A673 (cell line): ENCODE data around the gene SLC12A7. TPM values are rescaled to one million over a fixed set of nuclear protein-coding genes. Genes with fewer than 3 reads are reported as not detected.
"Not testable (repeated sequence)": the region's sequence is repeated elsewhere in the genome, so short reads cannot be mapped to it uniquely, and the experiment has no call there.

Experiments
- BruUV-seq: library from RNA; stranded (reverse); fragments of 400-500 nt; replicated peaks from 2 replicates; lab custom pipeline; 2021; lab: Mats Ljungman, UMichigan
- CTCF ChIA-PET: fragments of 300-600 bp; sonication (Branson Sonifier 250); formaldehyde crosslinking; loops from one replicate; lab custom pipeline; 2022; ENCODE audit warnings: antibody characterized with exemption; lab: Charles Lee
- POLR2A ChIA-PET: fragments of 300-600 bp; sonication (Branson Sonifier 250); formaldehyde crosslinking; loops from one replicate; lab custom pipeline; 2022; ENCODE audit warnings: antibody characterized with exemption; ENCODE audit not compliant: low non-redundant PET; lab: Charles Lee
- DNase-seq: peaks from one replicate; pipeline ENCODE4 v3.0.0-alpha.2; 2015; ENCODE audit warnings: low spot score
- H3K27ac ChIP-seq: fragments of 200-600 bp; sonication (generic); 2 replicates; pipeline ENCODE4 v1.5.1; 2016; ENCODE audit warnings: mixed run types, low read depth, mild to moderate bottlenecking, mixed read lengths, antibody characterized with exemption, low read length; ENCODE audit not compliant: poor library complexity, severe bottlenecking
- H3K27me3 ChIP-seq: fragments of 200-600 bp; sonication (generic); replicated peaks from 2 replicates; pipeline ENCODE4 v1.6.1; 2017; ENCODE audit warnings: mixed run types, low read depth, mild to moderate bottlenecking, mixed read lengths, antibody characterized with exemption, low read length; ENCODE audit not compliant: insufficient read depth, poor library complexity
- H3K36me3 ChIP-seq: fragments of 200-600 bp; sonication (generic); 2 replicates; pipeline ENCODE4 v1.6.1; 2016; ENCODE audit warnings: mixed run types, mild to moderate bottlenecking, mixed read lengths, antibody characterized with exemption, low read length; ENCODE audit not compliant: insufficient read depth, poor library complexity, severe bottlenecking
- H3K4me1 ChIP-seq: fragments of 200-600 bp; sonication (generic); 2 replicates; pipeline ENCODE4 v1.6.1; 2017; ENCODE audit warnings: mixed run types, mild to moderate bottlenecking, mixed read lengths, antibody characterized with exemption, low read length; ENCODE audit not compliant: insufficient read depth, poor library complexity, severe bottlenecking
- H3K4me3 ChIP-seq: fragments of 200-600 bp; sonication (generic); 2 replicates; pipeline ENCODE4 v1.5.1; 2016; ENCODE audit warnings: low read depth, mixed run types, mild to moderate bottlenecking, mixed read lengths, low read length; ENCODE audit not compliant: poor library complexity, severe bottlenecking
- H3K9me3 ChIP-seq: fragments of 200-600 bp; sonication (generic); 2 replicates; pipeline ENCODE4 v1.6.1; 2016; ENCODE audit warnings: mixed run types, low read depth, mild to moderate bottlenecking, mixed read lengths, antibody characterized with exemption, low read length; ENCODE audit not compliant: poor library complexity, severe bottlenecking
- CTCF ChIP-seq: fragments of 300-800, 200-600 bp; sonication (generic); conservative IDR thresholded peaks from 2 replicates; pipeline ENCODE4 v1.5.1; 2017; ENCODE audit warnings: low read depth, mild to moderate bottlenecking, antibody characterized with exemption, low read length, moderate library complexity, mixed read lengths
- EZH2 ChIP-seq: fragments of 200-600 bp; sonication (generic); IDR thresholded peaks from 2 replicates; pipeline ENCODE4 v1.6.1; 2017; ENCODE audit warnings: borderline replicate concordance, low read depth, mild to moderate bottlenecking, mixed read lengths, antibody characterized with exemption, low read length; ENCODE audit not compliant: poor library complexity, severe bottlenecking
- intact Hi-C: fragments of 100-400 bp; cut with micrococcal nuclease; formaldehyde crosslinking; loops from one replicate; pipeline ENCODE4 v1.10.0; 2022; ENCODE audit not compliant: unreplicated experiment
- total RNA-seq: library from RNA; stranded (reverse); gene quantifications from 2 replicates; pipeline ENCODE4 v1.2.3, GENCODE V29; 2021

SLC12A7 gene
- total RNA-seq, 1 experiment from 2014 or later = 45.2 TPM

GRCh38 chr5:1027631-1028441, 84.0 kb downstream of the SLC12A7 start:
- POLR2A ChIA-PET = no interaction called here
- DNase-seq = no peak
- no TSS peak for BruUV-seq

GRCh38 chr5:1026700-1027621, 84.9 kb downstream of the SLC12A7 start:
- intact Hi-C loops = no loop called here
- DNase-seq = no peak
- no peaks in the 10 kb centered on the region for H3K27me3 ChIP-seq
- no peak overlapping the region for H3K4me3 ChIP-seq
- CTCF ChIA-PET = no interaction called here
- no peak for TF ChIP-seq CTCF
- no peak for TF ChIP-seq EZH2
- POLR2A ChIA-PET = no interaction called here
- H3K9me3 ChIP-seq = no peaks in the 10 kb centered on the region
- peaks cover 2% of the 10 kb centered on the region for H3K4me1 ChIP-seq
- H3K27ac ChIP-seq = no peak overlapping the region
- BruUV-seq = no TSS peak
- no peaks in the 10 kb centered on the region for H3K36me3 ChIP-seq

More at GRCh38 chr5:1027631-1028441, 84.0 kb downstream of the SLC12A7 start:
- H3K4me1 ChIP-seq = peaks cover 2% of the 10 kb centered on the region
- no peaks in the 10 kb centered on the region for H3K9me3 ChIP-seq
- CTCF ChIA-PET = no interaction called here
- H3K27me3 ChIP-seq = no peaks in the 10 kb centered on the region
- no peak for TF ChIP-seq CTCF
- H3K36me3 ChIP-seq = no peaks in the 10 kb centered on the region
- H3K27ac ChIP-seq = no peak overlapping the region
- intact Hi-C loops = no loop called here
- no peak overlapping the region for H3K4me3 ChIP-seq

- H3K36me3 ChIP-seq, intact Hi-C loops, H3K4me3 ChIP-seq, BruUV-seq, DNase-seq, H3K27ac ChIP-seq, CTCF ChIA-PET, H3K27me3 ChIP-seq, H3K9me3 ChIP-seq, POLR2A ChIA-PET: not testable (repeated sequence)
- peaks cover 23% of the 10 kb centered on the region for H3K4me1 ChIP-seq
Observed at GRCh38 chr5:1021969-1022336, 89.9 kb downstream of the SLC12A7 start.
